T-helper 22 cell (primary cell): ENCODE measurements around the gene TRIM8.

Source experiments
- DNase-seq: peaks from one replicate; pipeline ENCODE4 v3.0.0-alpha.2; 2020; ENCODE audit warnings: low read depth

TRIM8 gene

DNA sequence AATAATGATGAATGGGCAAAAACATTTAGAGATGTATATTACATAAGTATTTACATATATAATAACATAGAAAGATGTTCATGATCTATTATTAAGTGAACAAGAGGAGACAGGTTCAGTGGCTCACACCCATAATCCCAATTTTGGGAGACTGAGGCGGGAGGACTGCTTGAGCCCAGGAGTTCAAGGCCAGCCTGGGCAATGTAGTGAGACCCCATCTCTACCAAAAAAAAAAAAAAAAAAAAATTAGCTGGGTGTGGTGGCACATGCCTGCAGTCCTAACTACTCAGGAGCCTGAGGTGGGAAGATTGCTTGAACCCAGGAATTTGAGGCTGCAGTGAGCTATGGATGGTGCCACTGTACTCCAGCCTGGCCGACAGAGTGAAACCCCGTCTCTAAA, 57.5 kb downstream of the TRIM8 start:
- no peak for DNase-seq

DNA sequence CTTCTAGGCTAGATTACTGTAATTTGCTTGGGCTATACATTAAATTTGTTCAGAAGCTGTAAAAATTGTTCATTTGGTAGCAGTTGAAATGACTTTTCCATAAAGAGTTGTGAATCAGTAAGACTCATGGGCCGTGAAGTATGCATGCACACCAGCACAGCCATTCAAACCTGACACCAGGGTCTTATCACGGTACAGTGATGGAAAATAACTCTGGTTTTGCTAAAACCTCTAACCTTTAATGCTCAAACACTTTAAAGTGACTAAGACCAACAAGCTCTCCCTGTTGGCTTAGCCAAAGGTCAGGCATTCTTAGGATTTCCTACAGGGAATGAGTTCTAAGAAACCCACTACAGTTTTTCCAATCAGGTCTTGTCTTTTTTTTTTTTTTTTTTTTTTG, 58.5 kb downstream of the TRIM8 start:
- DNase-seq = no peak

DNA sequence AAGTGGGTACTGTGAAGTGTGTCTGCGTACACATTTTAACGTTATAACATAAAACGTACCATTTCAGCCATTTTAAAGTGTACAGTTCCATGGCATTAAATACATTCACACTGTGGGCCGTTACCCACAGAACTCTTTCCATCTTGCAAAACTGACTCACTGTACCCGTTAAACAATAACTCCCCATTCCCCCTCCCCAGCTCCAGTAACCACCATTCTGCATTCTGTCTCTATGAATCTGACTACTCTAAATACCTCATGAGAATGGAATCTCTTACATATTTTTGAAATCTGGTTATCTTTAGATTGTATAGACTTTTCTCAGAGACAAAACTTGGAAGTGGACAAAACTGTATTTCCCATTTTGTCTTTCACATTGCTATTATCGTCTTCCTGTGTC, 60.6 kb downstream of the TRIM8 start:
- no peak for DNase-seq

DNA sequence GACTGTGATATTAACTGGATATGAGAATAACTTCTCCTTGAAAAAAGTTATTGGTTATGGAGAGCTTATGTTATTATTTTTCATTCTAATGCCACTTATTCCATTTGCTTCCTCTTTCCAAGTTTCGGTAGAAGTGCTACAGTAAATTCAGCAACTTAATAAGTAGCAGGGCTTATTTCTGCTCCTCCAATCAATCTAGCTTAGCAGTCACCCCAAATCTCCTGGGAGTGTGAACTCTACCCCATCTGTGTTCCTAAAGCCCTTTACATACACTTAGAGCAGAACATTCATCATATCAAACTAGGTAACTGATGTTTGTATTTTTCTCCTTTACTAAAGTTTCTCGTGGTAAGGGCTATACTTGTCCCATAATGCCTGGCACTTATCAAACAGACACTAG, 61.3 kb downstream of the TRIM8 start:
- DNase-seq = no peak
